ENCODE results near the gene MED13.
A peak's percentile ranks its signal among the peaks of the same experiment; 100 is the strongest.

The MED13 gene

DNA sequence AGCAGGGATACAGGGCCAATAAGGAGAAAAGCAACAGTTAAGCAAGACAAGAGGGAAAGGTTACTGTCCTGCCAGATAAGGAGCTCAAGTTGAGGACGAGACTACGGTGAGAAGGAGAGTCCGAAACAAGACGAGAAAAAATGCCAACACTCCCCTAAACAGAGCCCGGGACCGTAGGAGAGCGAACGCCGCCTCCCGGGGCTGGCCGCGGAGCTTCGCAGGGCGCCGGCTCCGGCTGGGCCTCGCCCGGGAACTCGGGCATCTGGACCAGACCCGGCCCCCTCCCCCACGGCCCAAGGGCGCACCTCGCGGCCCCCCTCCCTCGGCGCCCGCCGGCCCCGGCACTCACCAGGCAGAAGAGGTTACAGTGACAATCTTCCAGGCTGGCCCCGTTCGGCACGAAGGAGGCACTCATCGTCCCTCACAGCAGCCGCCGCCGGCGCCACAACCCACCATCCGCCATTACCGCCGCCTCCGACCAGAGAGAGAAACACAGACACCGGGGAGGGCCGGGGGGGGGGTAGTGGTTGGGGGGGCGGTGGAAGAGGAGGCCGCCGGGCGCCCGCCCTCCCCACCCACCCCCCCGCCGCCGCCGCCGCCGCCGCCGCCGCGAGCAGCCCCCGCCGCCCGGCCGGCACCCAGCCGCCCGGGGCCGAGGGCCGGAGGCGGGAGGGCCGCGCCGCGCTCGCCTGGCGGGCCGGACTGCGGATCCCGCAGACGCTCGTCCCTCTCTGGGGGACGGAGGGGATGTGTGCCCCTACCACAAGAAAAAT, at the start of gene MED13:
Gene MED13, minus strand, starts transcription at position 488 of the 773 bp plus-strand sequence. Its CDS starts 73 bp downstream, at position 415.
- peak; percentile 80 for DNase-seq

DNA sequence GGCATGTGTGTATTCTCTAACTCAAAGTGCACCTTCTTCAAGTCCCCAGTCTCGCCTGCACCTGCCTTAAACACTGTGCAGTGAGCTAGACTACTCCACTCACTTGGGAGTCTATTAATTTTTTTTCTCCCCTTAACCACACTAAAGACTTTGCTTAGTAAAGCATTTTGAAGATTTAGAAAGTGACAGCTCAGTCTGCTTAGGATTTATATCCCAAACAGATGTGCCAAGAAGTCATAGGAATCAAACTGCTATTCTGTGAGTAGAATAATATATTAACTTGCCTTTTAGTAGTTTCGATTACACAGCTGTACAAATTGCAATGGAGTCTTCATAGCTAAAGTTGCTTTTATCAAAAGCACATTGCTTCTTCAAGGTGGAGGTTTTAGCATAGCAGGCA, 47.2 kb upstream of the MED13 start:
- DNase-seq = no peak

DNA sequence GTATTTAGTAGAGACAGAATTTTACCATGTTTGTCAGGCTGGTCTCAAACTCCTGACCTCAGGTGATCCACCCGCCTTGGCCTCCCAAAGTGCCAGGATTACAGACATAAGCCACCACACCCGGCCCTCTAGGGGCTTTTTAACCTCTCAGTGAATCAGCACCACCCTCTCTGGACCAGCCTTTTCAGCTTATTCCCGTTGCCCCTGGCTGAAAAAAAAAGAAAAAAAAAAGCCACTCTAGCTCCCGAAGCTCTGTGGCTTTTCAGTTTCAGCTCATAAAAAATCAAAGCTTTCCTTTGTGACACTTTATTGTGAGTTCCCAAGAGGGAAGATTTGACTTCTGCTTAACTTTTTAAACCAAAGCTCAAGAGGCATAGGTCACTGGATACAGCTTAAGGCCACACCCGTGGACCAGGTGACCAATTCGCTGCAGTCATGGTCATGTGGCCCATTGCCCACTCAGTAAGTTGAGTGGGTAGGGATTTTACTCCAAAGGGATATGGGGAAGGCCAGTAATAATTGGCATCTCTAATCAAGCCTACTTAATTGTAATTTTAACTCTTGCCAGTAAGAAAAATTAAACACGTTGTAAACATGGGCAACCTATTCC, 46.6 kb upstream of the MED13 start:
- DNase-seq = no peak

- no peak for DNase-seq
Observed at GRCh38 chr17:62110923-62111484, 45.9 kb upstream of the MED13 start.

- no peak for DNase-seq
Observed at GRCh38 chr17:62109924-62110323, 44.8 kb upstream of the MED13 start.

DNA sequence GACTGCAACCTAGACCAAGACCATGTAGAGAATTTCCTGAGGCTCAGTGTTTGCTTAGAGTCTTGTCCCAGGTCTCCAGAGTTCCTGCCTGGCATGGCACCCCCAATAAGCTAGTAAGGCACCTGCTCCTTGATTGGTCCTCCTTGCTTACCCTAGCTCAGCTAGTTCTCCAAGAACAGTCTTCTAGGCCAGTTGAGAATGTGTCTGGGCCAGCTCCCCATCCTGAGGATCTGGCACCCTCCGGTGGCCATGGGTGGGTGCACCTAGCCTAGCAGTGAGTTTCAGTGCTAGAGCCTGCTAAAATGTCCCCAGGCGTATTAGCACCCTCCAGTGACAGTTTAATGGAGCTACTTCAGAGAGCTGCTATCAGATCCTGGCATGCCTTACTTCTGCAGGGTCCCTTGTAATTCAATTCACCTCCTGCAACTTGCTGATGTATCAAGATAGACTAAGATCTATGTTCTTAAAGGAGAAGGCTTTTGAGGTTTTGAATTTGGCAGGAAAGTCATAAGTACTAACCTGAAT, 44.4 kb upstream of the MED13 start:
- DNase-seq = peak; percentile 77

- DNase-seq = no peak
Observed at GRCh38 chr17:62105861-62106260, 40.8 kb upstream of the MED13 start.

DNA sequence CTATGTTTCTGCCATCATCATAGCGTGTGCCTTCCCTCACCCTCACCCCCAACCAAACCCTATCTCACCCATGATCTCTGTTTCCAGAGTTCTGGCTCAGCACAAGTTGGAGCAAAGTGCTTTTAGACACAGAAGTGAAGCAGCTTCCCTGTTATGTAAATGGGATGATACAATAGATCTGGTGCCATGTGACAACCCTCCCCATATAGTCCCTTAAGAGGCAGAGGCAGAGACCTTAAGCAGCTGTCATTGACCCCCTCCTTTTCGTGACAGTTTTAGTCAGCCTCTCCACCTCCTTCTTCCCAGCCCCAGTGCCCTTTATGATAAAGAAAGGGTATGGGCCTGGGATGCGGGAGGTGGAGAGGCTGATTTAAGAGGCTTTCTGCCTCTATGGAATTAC, 40.3 kb upstream of the MED13 start:
- no peak for DNase-seq

DNA sequence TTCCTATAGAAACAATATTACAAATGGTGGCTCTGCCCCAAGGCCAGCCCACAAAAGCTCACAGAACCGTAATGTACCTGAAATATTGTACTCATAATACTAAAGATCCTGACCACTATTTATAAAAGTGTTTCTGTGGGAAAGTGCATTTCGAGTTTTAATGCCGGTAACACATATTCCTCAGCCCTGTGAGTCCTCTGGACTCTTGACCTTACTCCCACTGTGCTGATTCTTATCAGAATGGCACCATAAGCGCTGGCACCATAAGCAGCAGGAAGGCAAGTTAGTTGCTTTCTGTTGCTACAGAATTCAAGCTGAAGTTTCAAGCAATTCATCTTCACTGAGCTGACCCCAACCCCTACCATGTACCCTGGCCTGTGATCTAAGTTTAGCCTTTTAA, 36.4 kb upstream of the MED13 start:
- DNase-seq = no peak

GRCh38 chr17:62101090-62101489, 36.0 kb upstream of the MED13 start:
- no peak for DNase-seq

- DNase-seq = no peak
Observed at GRCh38 chr17:62100055-62100454, 35.0 kb upstream of the MED13 start.

DNA sequence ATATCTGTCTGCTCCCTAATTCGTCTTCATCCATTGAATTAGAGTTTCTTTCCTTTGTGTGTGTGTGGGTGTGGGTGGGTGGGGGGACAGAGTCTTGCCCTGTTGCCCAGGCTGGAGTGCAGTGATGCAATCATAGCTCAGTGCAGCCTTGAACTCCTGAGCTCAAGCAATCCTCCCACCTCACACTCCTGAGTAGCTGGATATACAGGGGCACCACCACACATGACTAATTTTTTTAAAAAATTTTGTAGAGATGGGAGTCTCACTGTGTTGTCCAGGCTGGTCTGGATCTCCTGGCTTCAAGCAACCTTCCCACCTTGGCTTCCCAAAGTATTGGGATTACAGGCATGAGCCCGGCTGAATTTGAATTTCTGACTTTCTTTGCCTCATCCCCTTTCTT, 34.5 kb upstream of the MED13 start:
- DNase-seq = no peak

- no peak for DNase-seq
Observed at GRCh38 chr17:62098623-62099231, 33.6 kb upstream of the MED13 start.

GRCh38 chr17:62096401-62096670, 31.3 kb upstream of the MED13 start:
- no peak for DNase-seq

DNA sequence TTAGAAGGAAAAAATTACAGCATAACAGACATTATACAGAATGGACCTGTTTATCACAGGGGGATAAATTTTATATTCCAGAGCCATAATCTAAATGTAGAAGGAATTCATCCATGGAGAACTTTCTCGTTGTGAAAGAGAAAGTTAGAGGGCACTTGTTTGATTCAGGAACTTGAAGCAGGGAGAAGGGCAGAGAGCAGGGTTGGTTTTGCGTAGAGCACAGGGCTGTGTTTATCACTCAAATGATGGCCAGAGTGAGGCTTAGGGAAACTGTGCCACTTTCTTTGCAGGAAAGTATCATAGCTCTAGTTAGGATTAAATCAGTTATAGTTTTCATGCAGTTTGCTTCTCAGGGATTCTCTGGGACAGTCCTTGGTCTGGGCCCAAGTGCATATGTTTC, 29.1 kb upstream of the MED13 start:
- no peak for DNase-seq

DNA sequence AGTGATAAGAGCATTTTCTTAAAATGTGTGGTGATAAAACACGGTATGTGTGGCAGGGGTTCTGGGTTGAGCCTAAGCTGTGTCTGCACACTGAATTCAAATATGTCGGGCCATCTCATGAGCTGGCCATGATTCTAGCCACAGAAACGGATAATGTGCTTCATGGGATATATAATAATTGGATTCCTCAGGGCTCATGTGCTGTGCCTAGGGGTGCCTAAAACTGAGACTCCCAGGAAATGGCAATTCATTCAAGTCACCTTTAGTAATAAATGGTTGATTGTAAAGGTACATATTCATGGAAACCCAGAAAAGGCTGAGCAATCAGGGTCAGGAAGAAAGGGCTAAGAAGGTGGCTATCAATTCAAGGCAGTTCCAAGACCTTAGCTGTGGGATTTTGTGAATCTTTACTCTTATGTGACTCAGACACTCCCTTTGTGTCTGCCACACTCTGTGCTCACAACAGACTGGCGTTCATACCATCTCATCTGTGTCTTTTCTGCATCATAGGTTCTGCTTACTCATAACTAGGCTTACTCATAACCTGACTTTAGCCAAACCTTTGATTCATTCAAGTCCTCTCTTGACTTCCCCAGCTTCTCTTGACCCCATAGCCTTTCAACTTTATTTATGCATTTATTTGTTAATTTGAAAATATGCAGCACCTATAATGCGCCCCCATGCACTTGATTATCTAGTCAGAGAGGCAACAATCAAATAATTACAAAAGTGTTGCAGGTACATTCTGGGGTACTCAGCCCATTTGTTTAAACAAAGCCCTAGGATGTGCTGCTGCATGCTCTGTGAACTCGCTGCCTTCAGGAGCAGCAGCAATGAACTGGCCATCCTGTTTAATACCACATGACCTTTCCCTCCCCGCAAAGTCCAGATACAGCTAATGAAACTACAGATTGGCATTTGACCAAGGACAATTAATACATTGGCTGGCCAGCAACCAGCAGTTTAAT, 28.4 kb upstream of the MED13 start:
- DNase-seq = no peak

- no peak for DNase-seq
Observed at GRCh38 chr17:62092784-62093183, 27.7 kb upstream of the MED13 start.

DNA sequence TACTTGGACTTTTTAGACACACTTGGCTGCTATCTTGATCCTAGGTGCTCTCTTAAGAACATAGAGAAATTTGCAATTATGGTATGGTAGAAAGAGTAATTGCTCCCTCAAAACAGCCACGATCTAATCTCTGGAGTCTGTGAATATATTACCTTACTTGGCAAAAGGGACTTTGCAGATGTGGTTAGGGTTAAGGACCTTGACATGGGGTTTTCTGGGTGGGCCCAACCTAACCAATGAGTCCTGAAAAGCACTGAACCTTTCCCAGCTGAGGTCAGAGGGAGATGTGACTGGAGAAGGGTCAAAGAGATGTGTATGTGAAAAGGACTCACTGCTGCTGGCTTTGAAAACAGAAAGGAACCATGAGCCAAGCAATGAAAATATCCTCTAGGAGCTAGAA, 26.7 kb upstream of the MED13 start:
- DNase-seq = no peak

DNA sequence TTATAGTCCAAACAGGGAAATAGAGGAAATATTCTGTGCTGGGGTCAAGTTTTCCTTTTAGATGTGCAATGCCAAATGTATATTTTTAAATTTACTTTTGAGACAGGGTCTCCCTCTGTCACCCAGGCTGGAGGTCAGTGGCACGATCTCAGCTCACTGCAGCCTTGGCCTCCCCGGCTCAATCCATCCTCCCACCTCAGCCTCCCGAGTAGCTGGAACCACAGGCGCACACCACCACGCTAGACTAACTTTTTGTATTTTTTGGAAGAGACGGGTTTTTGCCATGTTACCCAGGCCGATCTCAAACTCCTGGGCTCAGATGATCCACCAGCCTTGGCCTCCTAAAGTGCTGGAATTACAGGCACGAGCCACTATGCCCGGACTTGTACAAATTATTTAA, 25.8 kb upstream of the MED13 start:
- no peak for DNase-seq

- DNase-seq = no peak
Observed at GRCh38 chr17:62090021-62090824, 25.1 kb upstream of the MED13 start.

- DNase-seq = no peak
Observed at GRCh38 chr17:62089334-62089733, 24.3 kb upstream of the MED13 start.

DNA sequence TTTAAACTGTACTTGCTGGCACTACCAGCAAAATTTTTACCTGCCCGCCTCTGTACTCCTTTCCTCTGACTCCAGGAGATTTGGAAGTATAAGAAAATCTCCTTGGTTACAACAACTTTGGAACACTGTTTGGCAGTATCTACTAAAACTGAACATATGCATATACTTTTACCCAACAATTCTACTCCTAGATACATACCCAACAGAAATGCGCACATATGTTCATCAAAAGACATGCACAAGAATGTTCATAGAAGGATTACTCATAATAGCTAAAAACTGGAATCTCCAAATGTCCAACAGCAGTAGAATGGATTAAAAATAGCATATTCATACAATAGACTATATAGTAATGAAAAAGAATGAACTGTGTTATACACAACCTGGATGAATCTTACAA, 21.7 kb upstream of the MED13 start:
- no peak for DNase-seq

Measured in activated CD8-positive, alpha-beta memory T cell treated with anti-CD3 and anti-CD28 coated beads, Interleukin-2, amount 50 U/mL, for 48 hours (primary cell).